Testis (tissue), 2 donors: ENCODE results near the gene CYP2S1.

Experiments
- POLR2A ChIP-seq: fragments of 450-650 bp; IDR thresholded peaks from one replicate; pipeline ENCODE4 v1.6.1; 2017; ENCODE audit warnings: antibody characterized with exemption, mild to moderate bottlenecking, moderate library complexity
- TF ChIP-seq, protein P1 (sequence below), 3 experiments: fragments of 450-650 bp in 2 of 3; fragments of 200-600 bp in 1 of 3; sonication (generic) in 1 of 3; IDR thresholded peaks; one replicate each; pipeline ENCODE4 v1.5.1; 2016 to 2019; ENCODE audit warnings: antibody characterized with exemption in 3 of 3, mild to moderate bottlenecking in 2 of 3, moderate library complexity in 1 of 3

DNA sequence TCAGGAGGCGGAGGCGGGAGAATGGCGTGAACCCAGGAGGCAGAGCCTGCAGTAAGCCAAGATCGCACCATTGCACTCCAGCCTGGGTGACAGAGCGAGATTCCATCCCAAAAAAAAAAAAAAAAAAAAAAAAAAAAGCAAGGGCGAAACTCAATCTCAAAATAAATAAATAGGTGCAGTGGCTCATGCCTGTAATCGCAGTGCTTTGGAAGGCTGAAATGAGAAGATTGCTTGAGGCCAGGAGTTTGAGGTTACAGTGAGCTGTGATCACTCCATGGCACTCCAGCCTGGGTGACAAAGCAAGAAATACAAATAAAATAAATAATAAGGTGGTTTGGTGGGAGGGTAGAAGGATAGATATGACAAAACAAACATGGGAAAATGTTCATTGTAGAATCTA, 39.0 kb upstream of the CYP2S1 start:
- TF ChIP-seq, protein P1, sequence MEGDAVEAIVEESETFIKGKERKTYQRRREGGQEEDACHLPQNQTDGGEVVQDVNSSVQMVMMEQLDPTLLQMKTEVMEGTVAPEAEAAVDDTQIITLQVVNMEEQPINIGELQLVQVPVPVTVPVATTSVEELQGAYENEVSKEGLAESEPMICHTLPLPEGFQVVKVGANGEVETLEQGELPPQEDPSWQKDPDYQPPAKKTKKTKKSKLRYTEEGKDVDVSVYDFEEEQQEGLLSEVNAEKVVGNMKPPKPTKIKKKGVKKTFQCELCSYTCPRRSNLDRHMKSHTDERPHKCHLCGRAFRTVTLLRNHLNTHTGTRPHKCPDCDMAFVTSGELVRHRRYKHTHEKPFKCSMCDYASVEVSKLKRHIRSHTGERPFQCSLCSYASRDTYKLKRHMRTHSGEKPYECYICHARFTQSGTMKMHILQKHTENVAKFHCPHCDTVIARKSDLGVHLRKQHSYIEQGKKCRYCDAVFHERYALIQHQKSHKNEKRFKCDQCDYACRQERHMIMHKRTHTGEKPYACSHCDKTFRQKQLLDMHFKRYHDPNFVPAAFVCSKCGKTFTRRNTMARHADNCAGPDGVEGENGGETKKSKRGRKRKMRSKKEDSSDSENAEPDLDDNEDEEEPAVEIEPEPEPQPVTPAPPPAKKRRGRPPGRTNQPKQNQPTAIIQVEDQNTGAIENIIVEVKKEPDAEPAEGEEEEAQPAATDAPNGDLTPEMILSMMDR (IDR thresholded peaks at IDR 0.05): no peak
- TF ChIP-seq POLR2A: no peak
